ENCODE data around the gene ALPI. TPM values are rescaled to one million over a fixed set of nuclear protein-coding genes. Genes with fewer than 3 reads are reported as not detected.

The ALPI gene
- total RNA-seq (2013; cell fraction: nucleolus; rRNA removed), result not detected in 2 replicates
- not detected in 2 replicates for total RNA-seq (2014; rRNA removed)
- total RNA-seq (2014; rRNA removed; fragmentation: Illumina TruSeq; extraction: Trizol), result not detected in 2 replicates
- not detected in 2 replicates for total RNA-seq (2021)
- not detected for polyA plus RNA-seq (2011; ENCODE audit: low read depth)
- not detected in 2 replicates for polyA plus RNA-seq (2011; rRNA removed)
- polyA plus RNA-seq (2011; cell fraction: cytosol; rRNA removed), result not detected in 2 replicates
- not detected in 2 replicates for polyA plus RNA-seq (2011; cell fraction: nucleus; rRNA removed)
- polyA plus RNA-seq (2012), result not detected in 2 replicates
- not detected in 2 replicates for polyA plus RNA-seq (2014; fragmentation: Illumina TruSeq; extraction: Trizol)
- not detected for polyA plus RNA-seq (2014; fragmentation: Nextera tagmentation; extraction: Ambion mirVana)
- not detected in 2 replicates for polyA plus RNA-seq (2014; rRNA removed)
- not detected for polyA plus RNA-seq (2016; fragmentation: Nextera tagmentation; extraction: Ambion mirVana)
- not detected in 2 replicates for polyA minus RNA-seq (2011; rRNA and poly(A)+ RNA removed)
- polyA minus RNA-seq (2011; cell fraction: cytosol; rRNA and poly(A)+ RNA removed), result not detected in 2 replicates
- polyA minus RNA-seq (2011; cell fraction: nucleus; rRNA and poly(A)+ RNA removed), result not detected in 2 replicates
- Bru-seq, nascent RNA, result not detected
- not detected for BruChase-seq, experiment 1, labeled RNA remaining after a 6-hour chase
- not detected for BruChase-seq, experiment 2, labeled RNA remaining after a 2-hour chase
- long read RNA-seq, experiment 1, result 0 reads
- long read RNA-seq, experiment 2, result 0 reads

GRCh38 chr2:232455426-232456255, at the start of gene ALPI:
ALPI (plus strand) TSS chr2:232456153; CDS start chr2:232456200, 47 bp downstream.
- Histone ChIP-seq H3K9ac (ENCODE audit: control insufficient read depth, insufficient read depth, low read length) (no peak within 1 kb of the TSS), H3K4me3 (no peak within 1 kb of the TSS), H3K27me3 (replicated peaks in 1 of 2; ENCODE audit: control insufficient read depth in 2 of 2, insufficient read depth in 2 of 2, low read length in 1 of 2) (no peaks in the 10 kb centered on the region; a peak in 1 of 4 replicates), H3K9me3 (replicated peaks; ENCODE audit: control insufficient read depth, insufficient read depth, low read length) (no peaks in the 10 kb centered on the region), H3K79me2 (ENCODE audit: control insufficient read depth, insufficient read depth, low read length) (no peaks in the 10 kb centered on the region), H3K27ac (ENCODE audit: control insufficient read depth, insufficient read depth) (no peak within 1 kb of the TSS), H3K36me3 (ENCODE audit: control insufficient read depth in 2 of 2, insufficient read depth in 2 of 2, low read length in 1 of 2) (no peaks in the 10 kb centered on the region), H4K20me1 (ENCODE audit: control insufficient read depth, insufficient read depth) (no peaks in the 10 kb centered on the region), H2AFZ (ENCODE audit: control insufficient read depth, low read depth, low read length) (no peak within 1 kb of the TSS), H3K4me2 (ENCODE audit: control insufficient read depth, insufficient read depth) (no peak within 1 kb of the TSS), H3K4me1 (ENCODE audit: control insufficient read depth, insufficient read depth, low read length) (no peaks in the 10 kb centered on the region)
- RAD21 ChIA-PET (ENCODE audit: unreplicated experiment), result no interaction called here
- CTCF ChIA-PET, result interaction anchor here (1.0 kb wide), 1 partner anchor 9 kb away, joined by 3 read pairs; no protein-coding TSS in a partner anchor
- SMC1A ChIA-PET (ENCODE audit: uncharacterized antibody, unreplicated experiment), result no interaction called here
- BruUV-seq (replicated peaks), result no TSS peak
- POLR2A ChIA-PET, result no interaction called here
- no peak for ATAC-seq
- DNase-seq (ENCODE audit: low read depth, low spot score), result no peak
- TF ChIP-seq SREBF2 (IDR thresholded peaks at IDR 0.05; ENCODE audit: low read length) (no peak), RAD21 (IDR thresholded peaks at IDR 0.05; ENCODE audit: insufficient read depth, low read depth, low read length) (no peak), KDM1A (IDR thresholded peaks at IDR 0.05; ENCODE audit: borderline replicate concordance) (no peak), TCF3 (IDR thresholded peaks at IDR 0.05; ENCODE audit: borderline replicate concordance, insufficient read depth, low read depth, low read length) (no peak), USF2 (IDR thresholded peaks at IDR 0.05; ENCODE audit: borderline replicate concordance, low read depth, low read length) (no peak), SIN3A (IDR thresholded peaks at IDR 0.05; ENCODE audit: low read depth, low read length) (no peak), TBL1XR1 (IDR thresholded peaks at IDR 0.05; ENCODE audit: low read depth, low read length) (no peak), PML (IDR thresholded peaks at IDR 0.05; ENCODE audit: low read length) (no peak), CBX5 (IDR thresholded peaks at IDR 0.05; ENCODE audit: low read depth) (no peak), RAD51 (IDR thresholded peaks at IDR 0.05) (no peak), CBX3 (IDR thresholded peaks at IDR 0.05; ENCODE audit: borderline replicate concordance, low read depth) (no peak), FOS (IDR thresholded peaks at IDR 0.05; ENCODE audit: borderline replicate concordance, extremely low read depth, insufficient read length) (no peak), SP1 (IDR thresholded peaks at IDR 0.05; ENCODE audit: low read depth, low read length) (no peak), SPI1 (IDR thresholded peaks at IDR 0.05; ENCODE audit: borderline replicate concordance, insufficient read depth, low read depth, low read length) (no peak), NRF1 (conservative IDR thresholded peaks at IDR 0.05; ENCODE audit: low read depth, low read length) (no peak)
- TF ChIP-seq, protein P1, sequence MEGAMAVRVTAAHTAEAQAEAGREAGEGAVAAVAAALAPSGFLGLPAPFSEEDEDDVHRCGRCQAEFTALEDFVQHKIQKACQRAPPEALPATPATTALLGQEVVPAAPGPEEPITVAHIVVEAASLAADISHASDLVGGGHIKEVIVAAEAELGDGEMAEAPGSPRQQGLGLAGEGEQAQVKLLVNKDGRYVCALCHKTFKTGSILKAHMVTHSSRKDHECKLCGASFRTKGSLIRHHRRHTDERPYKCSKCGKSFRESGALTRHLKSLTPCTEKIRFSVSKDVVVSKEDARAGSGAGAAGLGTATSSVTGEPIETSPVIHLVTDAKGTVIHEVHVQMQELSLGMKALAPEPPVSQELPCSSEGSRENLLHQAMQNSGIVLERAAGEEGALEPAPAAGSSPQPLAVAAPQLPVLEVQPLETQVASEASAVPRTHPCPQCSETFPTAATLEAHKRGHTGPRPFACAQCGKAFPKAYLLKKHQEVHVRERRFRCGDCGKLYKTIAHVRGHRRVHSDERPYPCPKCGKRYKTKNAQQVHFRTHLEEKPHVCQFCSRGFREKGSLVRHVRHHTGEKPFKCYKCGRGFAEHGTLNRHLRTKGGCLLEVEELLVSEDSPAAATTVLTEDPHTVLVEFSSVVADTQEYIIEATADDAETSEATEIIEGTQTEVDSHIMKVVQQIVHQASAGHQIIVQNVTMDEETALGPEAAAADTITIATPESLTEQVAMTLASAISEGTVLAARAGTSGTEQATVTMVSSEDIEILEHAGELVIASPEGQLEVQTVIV (IDR thresholded peaks at IDR 0.05; ENCODE audit: borderline replicate concordance, partially characterized antibody), result no peak
- in situ Hi-C loops (cut with MboI), result no loop called here
- FAIRE-seq, result no peak
- 14% methylated on average over 14 of the region's 14 CpGs for WGBS (ENCODE audit: insufficient coverage, insufficient replicate concordance, low lambda C conversion rate, missing lambda C conversion rate)
- intact Hi-C loops (cut with micrococcal nuclease; ENCODE audit: unreplicated experiment), result no loop called here
